BJ (cell line): ENCODE data around the gene RS1. TPM values are rescaled to one million over a fixed set of nuclear protein-coding genes. Genes with fewer than 3 reads are reported as not detected.

Source experiments
- CTCF ChIA-PET: fragments of 350-600 bp; formaldehyde crosslinking; extraction: SDS; loops from one replicate; lab custom pipeline; 2021; ENCODE audit warnings: antibody characterized with exemption, inconsistent platforms; lab: Yijun Ruan, JAX
- POLR2A ChIA-PET: fragments of 300-600 bp; sonication (Branson Sonifier 250); formaldehyde crosslinking; extraction: SDS; loops from one replicate; lab custom pipeline; 2021; ENCODE audit warnings: antibody characterized with exemption; lab: Charles Lee
- DNase-seq: peaks from one replicate; pipeline ENCODE4 v3.0.0-alpha.2; 2011; ENCODE audit warnings: low read depth
- H3K27me3 ChIP-seq: 2 replicates; pipeline ENCODE4 v1.6.0; 2011; ENCODE audit warnings: low read length; ENCODE audit not compliant: control insufficient read depth, insufficient read depth
- H3K36me3 ChIP-seq: 2 replicates; pipeline ENCODE4 v1.5.1; 2011; ENCODE audit warnings: low read length; ENCODE audit not compliant: control insufficient read depth, insufficient read depth
- H3K4me3 ChIP-seq: 2 replicates; pipeline ENCODE4 v1.5.1; 2011; ENCODE audit warnings: low read depth, mild to moderate bottlenecking, control low read depth, low read length
- CTCF ChIP-seq: IDR thresholded peaks from 2 replicates; pipeline ENCODE4 v1.5.1; 2011; ENCODE audit warnings: low read depth, mild to moderate bottlenecking, control low read depth, inconsistent platforms, low read length, moderate library complexity; ENCODE audit not compliant: insufficient read depth
- polyA plus RNA-seq: library from polyadenylated mRNA; depleted of rRNA; stranded (reverse); fragments of >200 nt; gene quantifications from 2 replicates; pipeline ENCODE4 v1.2.3, GENCODE V29; 2011; rRNA removed

Gene RS1
- polyA plus RNA-seq, 1 experiment, result not detected

GRCh38 chrX:18591834-18592233, 80.1 kb downstream of the RS1 start:
- Histone ChIP-seq H3K27me3 (no peaks in the 10 kb centered on the region), H3K4me3 (no peak overlapping the region), H3K36me3 (no peaks in the 10 kb centered on the region)
- ChIA-PET POLR2A (no interaction called here), CTCF (no interaction called here)
- DNase-seq, result no peak
- TF ChIP-seq CTCF, result no peak

Other genes starting within 250 kb of the RS1 start
- 5.1 and 6.1 TPM in 2 replicates for gene CDKL5, start 246.5 kb downstream of the RS1 start, polyA plus RNA-seq
- not detected in 2 replicates for gene PPEF1, start 35.5 kb upstream of the RS1 start, polyA plus RNA-seq